GM12878 (cell line): ENCODE results near the gene ABCC4.

Experiments
- HDAC6 ChIP-seq: fragments of 200-600 bp; sonication (generic); IDR thresholded peaks from one replicate; pipeline ENCODE4 v1.8.0; 2017; ENCODE audit warnings: antibody characterized with exemption; ENCODE audit not compliant: unreplicated experiment
- RAD21 ChIP-seq: IDR thresholded peaks from 2 replicates; pipeline ENCODE4 v1.6.1; 2011; ENCODE audit warnings: mild to moderate bottlenecking, low read depth, low read length, moderate library complexity; ENCODE audit not compliant: insufficient read depth
- SUZ12 ChIP-seq: fragments of 200-600 bp; sonication (generic); IDR thresholded peaks from one replicate; pipeline ENCODE4 v1.6.1; 2018; ENCODE audit warnings: antibody characterized with exemption, mild to moderate bottlenecking; ENCODE audit not compliant: unreplicated experiment
- ZNF24 ChIP-seq: fragments of 450-650 bp; IDR thresholded peaks from 2 replicates; pipeline ENCODE4 v1.6.1; 2017; ENCODE audit warnings: antibody characterized with exemption, mild to moderate bottlenecking
- TF ChIP-seq, protein P1 (sequence below), 3 experiments: IDR thresholded peaks in 2 of 3; conservative IDR thresholded peaks in 1 of 3; 2 replicates each; pipeline ENCODE4 v1.5.1; 2011; ENCODE audit warnings: low read depth in 3 of 3, low read length in 3 of 3, mild to moderate bottlenecking in 3 of 3, control low read depth in 2 of 3, moderate library complexity in 2 of 3, inconsistent platforms in 1 of 3, mixed read lengths in 1 of 3; ENCODE audit not compliant: control insufficient read depth in 2 of 3, insufficient read depth in 1 of 3; ENCODE audit errors: extremely low read depth in 1 of 3

DNA sequence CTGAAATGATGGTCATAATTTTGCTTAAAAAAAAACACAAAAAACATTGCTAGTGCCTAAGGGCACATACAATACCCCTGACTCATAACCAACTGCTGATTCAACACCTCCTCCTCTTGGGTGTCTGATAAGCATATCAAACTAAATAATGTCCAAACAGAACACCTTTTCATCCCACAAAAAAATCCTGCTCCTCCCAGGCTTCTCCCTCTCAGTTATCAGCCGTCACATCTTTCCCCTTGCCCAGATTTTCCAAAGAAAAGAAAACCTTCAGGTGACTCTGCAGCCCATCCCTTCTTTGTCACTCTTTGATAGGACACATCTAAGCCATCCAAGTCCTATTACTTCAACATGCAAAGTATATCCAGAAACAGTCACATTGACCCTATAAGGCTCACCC, 46.9 kb downstream of the ABCC4 start:
- no peak for TF ChIP-seq RAD21
- TF ChIP-seq, protein P1, sequence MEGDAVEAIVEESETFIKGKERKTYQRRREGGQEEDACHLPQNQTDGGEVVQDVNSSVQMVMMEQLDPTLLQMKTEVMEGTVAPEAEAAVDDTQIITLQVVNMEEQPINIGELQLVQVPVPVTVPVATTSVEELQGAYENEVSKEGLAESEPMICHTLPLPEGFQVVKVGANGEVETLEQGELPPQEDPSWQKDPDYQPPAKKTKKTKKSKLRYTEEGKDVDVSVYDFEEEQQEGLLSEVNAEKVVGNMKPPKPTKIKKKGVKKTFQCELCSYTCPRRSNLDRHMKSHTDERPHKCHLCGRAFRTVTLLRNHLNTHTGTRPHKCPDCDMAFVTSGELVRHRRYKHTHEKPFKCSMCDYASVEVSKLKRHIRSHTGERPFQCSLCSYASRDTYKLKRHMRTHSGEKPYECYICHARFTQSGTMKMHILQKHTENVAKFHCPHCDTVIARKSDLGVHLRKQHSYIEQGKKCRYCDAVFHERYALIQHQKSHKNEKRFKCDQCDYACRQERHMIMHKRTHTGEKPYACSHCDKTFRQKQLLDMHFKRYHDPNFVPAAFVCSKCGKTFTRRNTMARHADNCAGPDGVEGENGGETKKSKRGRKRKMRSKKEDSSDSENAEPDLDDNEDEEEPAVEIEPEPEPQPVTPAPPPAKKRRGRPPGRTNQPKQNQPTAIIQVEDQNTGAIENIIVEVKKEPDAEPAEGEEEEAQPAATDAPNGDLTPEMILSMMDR (IDR thresholded peaks at IDR 0.05 in 2 of 3, conservative IDR thresholded peaks at IDR 0.05 in 1 of 3; ENCODE audit: control insufficient read depth in 2 of 3, extremely low read depth in 1 of 3, insufficient read depth in 1 of 3, low read depth in 3 of 3, low read length in 3 of 3), result no peak
- TF ChIP-seq ZNF24, result no peak
- no peak for TF ChIP-seq HDAC6
- no peak for TF ChIP-seq SUZ12
